GM18507 (cell line): ENCODE measurements around the gene KRT6C.
"Not testable (repeated sequence)": the region's sequence is repeated elsewhere in the genome, so short reads cannot be mapped to it uniquely, and the experiment has no call there.

Source experiments
- DNase-seq: peaks from one replicate; pipeline ENCODE4 v3.0.0; 2011; ENCODE audit warnings: low read depth; ENCODE audit not compliant: insufficient read length; ENCODE audit errors: extremely low spot score
- FAIRE-seq: peaks from 2 replicates; lab custom pipeline; 2011; peaks lifted over from hg19 to GRCh38; lab: Jason Lieb, UNC

KRT6C gene

DNA sequence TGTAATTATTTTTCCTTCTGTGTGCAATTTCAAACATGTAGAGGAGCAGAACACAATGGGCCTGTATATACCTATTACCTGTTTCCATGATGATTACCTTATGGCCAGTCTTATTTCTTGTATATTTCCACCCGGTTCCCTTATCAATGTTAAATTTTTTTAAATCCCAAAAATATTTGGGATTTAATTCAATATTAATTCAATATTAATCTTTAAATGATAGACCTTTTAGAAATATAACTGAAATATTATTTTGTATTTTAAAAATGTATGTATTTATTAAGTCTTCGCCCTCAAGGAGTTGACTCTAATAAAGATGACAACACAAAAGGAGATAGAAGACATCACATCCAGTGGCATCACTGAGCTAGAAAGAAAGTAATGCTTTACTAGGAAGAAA, 607 bp upstream of the KRT6C start:
- FAIRE-seq: no peak
- DNase-seq: no peak

DNA sequence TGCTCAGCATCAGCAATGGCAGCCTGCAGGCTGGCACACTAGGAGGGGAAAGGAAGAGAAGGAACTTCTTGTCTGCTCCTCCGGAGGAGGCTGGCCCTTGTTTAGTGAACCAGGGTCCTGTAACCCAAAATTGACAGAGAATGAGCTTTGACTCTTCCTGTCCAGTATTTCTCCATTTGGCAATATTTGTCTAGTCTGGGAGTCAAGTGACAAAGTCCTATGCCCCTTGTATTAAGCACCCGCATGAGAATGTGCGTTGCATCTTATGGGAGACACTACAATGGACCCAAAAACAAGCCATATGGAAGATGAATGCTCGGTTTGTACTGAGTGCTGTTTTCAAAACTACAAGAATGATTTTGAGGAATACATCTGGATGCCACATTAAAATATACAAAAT, 3.8 kb downstream of the KRT6C start:
- DNase-seq: no peak
- FAIRE-seq: no peak

DNA sequence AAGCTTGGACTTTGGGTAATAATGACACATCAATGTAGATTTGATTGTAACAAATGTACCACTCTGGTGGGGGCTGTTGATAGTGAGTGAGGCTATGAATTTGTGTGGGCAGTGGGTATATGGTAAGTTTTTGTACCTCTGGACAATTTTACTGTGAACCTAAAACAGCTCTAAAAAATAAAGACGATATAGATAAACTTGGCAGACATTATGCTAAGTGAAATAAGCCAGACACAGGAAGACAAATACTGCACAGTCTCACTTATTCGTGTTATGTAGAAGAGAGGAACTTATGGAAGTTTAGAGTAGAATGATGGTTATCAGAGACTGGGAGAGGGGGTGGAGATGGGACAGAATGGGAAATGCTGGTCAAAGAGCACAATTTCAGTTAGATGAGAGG, 8.7 kb downstream of the KRT6C start:
- FAIRE-seq (no peak), DNase-seq (no peak)

DNA sequence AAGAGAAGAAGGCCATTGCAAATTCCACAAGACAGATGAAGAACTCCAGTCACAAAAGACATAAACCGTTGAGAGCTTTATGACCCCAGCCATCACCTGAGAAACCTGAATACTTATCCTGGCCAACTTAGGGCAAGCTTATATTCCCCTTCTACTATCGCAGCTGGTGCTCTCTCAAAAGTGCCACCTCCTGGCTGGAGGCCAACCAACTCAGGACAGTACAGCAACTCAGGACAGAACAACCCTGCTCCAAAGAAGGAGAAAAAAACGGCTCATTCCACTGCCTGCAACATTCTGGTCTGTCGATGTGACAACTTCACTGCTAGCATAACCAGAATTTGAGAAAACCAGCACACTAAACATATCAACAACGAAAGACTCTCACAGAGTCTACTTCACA, 11.9 kb downstream of the KRT6C start:
- no peak for FAIRE-seq
- DNase-seq: no peak

DNA sequence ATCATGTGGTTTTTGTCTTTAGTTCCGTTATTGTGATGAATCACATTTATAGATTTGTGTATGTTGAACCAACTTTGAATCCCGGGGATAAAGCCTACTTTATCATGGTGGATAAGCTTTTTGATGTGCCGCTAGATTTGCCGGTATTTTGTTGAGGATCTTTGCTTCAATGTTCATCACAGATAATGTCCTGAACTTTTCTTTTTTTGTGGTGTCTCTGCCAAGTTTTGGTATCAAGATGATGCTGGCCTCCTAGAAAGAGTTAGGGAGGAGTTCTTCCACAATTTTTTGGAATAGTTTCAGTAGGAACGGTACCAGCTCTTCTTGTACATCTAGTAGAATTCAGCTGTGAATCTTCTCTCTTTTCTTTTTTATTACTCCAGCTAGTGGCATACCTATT, 14.7 kb downstream of the KRT6C start:
- no peak for FAIRE-seq

DNA sequence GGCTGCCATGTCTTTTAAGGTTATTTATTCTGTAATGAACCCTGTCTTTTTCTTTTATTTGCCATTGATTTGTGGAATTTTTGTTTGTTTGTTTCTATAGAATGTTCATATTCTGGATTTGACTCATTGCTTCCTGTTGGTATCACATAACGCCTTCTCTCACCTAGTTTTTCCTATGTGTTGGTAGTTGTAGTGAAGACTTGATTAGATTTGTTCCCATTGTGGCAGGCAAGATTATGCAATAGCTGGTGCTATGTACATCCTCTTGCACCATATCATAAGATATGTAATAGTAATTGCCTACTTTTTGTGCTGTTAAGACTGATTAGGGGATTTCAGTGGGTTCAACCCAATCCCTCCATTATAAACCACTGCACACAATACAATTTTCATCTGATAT, 17.8 kb downstream of the KRT6C start:
- DNase-seq (no peak), FAIRE-seq (no peak)

More for the DNA sequence above, 14.7 kb downstream of the KRT6C start:
- no peak for DNase-seq

DNA sequence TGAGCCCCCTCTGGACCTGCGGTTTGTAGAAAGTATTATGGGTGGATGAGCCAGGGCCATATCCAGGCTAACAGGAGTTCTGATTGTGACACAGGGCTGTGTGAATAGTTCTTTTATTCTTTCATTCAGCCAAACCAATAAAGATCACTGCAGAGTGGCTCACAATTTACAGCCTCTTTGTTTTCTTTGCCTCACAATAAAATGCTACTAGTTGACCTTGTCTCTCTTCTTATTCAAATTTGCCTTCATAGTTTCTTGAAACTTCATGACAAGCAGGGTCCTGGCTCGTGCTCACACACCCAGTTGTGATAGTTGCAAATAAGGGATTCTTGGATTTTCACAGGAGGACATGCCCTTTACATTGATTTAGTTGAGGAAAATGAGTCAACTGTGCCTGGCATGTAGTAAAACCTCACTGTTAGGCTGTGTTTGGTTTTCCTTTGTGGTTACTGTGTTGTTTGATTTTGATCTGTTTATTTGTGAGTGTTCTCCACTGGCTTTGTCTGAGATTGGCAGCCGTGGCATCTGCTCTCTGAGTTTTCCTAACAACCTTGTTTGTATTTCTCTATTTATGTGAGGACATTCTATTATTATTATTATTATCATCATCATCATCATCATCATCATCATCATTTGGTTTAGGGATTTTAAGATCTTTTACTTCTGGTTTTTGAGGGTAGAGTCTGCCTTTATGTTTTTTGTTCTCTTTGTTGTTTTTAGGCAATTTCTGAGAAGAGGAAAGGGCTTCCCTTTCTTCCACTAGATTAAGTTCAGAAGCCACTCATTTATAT, 19.0 kb downstream of the KRT6C start:
- DNase-seq: no peak

DNA sequence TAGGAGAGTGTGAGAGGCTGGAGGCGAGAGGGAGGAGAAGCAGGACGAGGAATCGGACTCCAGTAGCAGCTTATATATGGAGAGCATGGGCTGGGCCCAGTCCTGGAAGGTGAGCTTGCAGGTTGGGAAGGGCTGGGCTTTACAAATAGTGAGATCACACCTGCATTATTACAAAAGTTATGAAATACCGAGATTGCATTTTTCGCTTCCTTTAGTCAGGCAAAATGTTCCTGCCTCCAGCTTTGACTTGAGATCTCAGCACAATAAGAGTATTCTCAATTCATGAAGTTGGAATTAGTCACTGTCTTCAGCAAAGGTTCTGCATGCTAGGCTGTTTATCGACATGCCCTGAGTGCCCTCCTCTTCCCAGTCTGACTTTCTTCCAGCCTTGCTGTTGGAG, 21.5 kb downstream of the KRT6C start, which contains the start of gene KRT6B:
Gene KRT6B (minus strand): TSS at position 46 of the 400 bp plus-strand sequence. CDS start 68 bp downstream, outside the sequence.
- DNase-seq: no peak
- FAIRE-seq: no peak

More for the DNA sequence above, 19.0 kb downstream of the KRT6C start:
- no peak for FAIRE-seq

DNA sequence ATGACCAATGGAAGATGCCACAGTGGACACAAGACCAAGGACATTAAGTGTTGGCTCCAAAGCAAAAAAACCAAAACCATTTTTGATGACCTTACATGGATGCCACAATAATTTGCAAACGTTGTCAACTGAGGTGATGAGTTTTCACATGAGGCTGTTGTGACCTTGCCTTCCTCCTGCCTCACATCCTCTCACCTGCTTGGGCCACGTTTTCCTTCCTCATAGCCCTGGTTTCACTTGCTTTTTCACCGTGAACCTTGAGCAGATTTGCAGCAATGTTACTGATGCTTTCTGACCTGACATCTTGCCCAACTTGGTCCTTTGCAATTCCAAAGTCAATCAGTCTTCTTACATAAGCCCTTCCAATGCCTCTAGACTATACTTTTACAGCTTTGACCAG, 25.4 kb downstream of the KRT6C start:
- no peak for DNase-seq
- no peak for FAIRE-seq

DNA sequence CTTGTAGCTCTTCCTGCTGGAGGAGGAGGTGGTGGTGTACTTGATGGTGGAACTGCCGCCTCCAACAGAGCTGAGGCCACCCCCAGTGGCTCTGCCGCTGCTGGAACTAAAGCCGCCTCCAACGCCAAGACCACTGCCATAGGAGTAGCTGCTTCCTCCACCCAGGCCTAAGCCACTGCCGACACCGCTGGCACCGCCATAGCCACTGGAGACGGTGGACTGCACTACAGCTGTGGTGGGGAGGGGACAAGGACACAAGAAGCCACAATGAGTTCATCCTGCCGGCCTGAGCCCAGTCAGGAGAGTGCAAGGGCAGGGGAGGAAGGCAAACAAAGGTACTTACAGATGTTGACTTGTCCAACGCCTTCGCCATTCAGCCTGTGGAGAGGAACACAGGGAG, 26.4 kb downstream of the KRT6C start:
- not testable (repeated sequence) for DNase-seq, FAIRE-seq

DNA sequence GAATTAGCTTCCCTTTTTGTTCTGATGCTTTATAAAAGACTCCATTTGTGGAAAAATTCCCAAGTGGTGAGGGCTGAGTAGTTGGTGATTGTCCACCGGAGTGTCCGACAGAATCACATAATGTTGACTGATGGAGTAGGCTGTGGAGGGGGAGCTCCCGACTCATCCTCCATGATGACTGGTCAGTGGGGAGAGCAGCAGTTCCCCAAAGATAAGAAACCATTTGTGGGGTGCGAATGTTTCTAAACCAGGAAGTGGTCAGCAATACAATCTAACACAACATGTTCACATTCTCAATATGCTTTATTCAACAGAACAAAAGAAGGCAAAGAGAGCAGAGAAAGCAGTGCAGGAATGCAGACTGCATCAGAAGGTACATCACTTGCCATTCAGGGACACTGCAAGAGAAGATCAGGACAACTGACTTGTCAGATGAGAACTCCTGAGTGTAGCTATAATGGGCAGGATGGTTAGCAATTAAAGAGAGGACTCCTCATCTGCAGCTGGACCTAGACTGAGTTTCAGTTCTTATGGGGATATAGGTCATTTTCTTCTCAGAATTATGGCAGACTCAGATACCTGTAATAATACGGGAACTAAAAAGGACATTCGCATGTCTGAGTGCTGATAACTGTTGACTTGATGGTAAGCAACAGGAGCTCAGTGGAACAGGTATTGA, 27.1 kb downstream of the KRT6C start:
- no peak for DNase-seq
- no peak for FAIRE-seq

DNA sequence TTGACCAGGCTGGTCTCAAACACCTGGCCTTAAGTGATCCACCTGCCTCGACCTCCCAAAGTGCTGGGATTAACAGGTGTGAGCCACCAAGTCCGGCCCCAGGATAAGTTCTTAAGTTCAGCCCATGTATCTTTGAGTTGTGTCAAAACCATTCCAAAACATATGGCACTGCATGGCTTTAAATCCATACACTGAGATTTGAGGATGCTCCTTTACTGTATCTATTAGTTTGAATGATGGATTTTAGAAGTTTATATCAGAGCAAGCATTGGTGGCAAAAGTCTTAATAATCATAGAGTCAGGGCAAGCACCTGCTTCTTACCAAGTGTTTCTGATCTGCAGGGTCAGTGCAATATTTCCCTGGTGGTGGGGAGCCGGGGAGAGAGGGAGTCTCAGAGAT, 27.7 kb downstream of the KRT6C start:
- no peak for FAIRE-seq

DNA sequence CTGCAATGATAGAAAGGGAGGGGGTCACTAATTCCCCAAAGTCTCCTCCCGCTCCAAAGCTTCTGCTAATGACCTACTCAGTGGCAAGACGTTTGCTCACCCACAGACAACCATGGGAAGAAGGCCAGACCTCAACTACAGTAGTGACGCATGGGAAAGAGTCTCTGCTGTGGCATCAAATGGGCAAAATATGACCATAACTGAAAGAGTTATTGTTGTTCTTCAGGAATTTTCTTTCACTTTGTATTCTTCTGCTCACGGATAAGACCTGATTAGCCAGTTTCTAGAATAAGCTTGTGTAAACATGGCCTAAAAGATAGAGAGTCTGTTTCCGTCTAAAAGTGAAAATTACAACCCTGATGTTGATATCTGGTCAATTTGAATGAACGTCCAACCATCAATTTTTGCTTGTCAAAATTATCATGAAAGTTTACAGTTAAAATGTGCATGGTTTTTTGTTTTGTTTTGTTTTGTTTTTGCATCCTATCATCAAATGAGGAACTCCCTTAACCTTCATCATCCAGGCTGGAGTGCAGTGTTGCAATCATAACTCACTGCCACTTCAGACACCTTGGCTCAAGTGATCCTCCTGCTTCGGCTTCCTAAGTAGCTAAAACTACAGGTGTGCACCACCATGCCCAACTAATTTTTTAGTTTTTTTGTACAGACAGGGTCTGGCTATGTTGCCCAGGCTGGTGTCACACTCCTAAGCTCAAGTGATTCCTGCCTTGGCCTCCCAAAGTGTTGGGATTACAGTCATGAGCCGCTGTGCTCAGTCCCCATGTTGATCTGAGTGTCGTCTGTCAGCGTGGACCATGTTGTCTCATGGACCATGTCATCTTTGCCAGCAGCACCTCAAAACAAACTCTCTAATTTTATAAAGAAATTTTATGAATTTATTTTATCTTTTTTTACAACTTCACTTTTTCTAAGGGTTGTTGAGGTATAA, 28.7 kb downstream of the KRT6C start:
- FAIRE-seq (no peak), DNase-seq (no peak)

More for the DNA sequence above, 27.7 kb downstream of the KRT6C start:
- no peak for DNase-seq

DNA sequence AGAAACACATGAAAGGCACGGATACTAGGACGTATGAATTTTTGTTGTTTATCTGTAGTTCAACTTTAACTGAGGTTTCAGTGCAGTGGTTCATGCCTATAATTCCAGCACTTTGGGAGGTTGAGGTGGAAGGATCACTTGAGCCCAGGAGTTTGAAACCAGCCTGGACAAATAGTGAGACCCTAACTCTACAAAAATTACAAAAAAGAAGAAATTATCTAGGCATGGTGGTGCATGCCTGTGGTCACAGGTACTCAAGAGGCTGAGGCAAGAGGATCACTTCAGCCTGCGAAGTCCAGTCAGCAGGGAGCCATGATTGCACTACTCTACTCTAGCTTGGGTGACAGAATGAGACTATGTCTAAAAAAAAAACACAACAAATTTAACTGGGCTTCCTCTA, 29.6 kb downstream of the KRT6C start:
- DNase-seq (no peak), FAIRE-seq (no peak)

DNA sequence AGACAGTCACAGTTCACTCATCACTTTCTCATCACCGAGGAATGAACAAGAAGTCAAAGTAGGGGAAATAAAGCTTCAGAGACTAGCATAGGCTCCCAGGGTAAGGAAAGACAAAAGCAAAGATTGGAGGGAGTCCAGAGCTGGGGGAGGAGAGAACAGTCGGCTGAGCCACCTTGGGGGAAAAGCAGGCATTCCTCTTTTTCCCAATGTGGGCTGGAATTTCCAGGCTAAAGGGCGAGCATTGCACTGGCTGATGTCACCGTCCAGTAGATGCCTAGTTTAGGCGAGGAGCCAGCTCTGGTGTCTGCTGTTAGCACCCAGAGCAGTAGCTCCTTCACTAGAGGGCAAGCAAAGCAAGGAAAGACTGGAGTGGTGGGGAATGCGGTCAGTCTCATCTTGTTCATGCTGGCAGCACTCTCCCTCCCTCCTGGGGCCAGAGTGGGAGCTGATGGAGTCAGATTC, 31.0 kb downstream of the KRT6C start:
- FAIRE-seq (no peak), DNase-seq (no peak)

DNA sequence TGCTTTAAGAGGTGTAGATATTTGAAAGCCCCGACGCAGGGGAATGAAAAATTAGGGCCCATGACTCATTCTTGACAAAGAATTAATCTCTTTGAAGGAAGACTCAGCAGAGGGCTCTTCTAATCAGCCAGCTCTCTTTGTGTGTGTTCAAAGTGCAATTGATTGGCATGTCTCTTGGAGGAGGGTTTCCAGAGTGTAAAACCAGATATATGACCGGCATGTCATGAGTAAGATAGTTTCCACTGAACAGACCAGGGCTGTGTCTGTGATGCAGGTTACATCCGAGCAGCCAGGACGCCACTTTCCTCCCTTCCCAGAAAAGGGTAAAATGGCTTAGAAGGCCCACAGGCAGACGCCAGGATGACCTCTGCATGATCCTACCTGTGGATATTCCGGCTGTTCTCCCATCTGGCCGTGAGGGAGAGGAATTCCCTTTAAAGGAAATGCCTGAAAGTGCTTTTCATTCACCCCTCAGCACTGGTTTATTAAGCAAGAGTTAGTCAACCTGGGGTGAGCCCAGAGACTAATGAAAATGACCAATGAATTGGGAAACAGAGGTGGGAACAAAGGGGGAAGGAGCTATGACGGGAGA, 32.2 kb downstream of the KRT6C start:
- DNase-seq (no peak), FAIRE-seq (no peak)

DNA sequence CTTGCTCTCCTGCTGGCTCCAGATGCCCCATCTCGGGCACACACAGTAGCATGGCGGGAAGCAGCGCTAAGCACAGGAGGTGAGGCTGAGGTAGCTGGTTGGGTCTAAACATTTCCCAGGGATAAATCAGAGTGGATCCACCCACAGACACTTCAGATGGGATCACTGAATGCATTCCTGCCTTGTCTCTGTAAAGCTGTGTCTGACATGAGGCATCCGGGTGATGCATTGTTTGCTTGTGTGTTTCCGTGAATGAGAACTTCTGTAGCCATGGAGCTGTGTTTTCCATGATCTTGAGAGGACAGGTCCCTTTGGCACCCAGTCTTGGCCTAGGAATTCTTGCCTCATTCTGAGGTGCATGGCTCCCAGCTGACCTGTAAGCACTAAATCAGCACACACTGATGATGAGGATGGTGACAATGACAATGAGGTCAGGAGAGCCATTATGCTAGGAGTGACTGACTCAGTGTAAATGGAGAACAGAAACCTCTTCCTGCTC, 32.7 kb downstream of the KRT6C start:
- DNase-seq: no peak
- FAIRE-seq: no peak

DNA sequence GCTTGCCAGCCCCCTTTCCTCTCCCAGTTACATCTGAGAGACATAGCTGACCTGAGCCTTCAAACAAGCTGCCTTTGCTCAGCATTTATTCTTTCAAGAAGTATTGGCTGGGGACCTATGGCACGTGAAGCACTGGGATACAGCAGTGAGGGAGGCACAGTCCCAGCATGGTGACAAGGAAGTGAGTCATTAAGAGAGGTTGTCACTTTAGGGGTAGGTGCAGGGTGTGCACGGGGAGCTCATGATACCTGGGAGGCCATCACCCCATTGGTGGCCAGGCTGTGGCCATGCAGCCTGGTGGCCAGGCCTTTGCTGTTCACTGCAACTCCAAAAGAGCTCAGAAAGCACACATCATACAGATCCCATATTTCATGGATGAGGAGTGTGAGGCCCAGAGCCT, 33.8 kb downstream of the KRT6C start:
- FAIRE-seq (no peak), DNase-seq (no peak)

DNA sequence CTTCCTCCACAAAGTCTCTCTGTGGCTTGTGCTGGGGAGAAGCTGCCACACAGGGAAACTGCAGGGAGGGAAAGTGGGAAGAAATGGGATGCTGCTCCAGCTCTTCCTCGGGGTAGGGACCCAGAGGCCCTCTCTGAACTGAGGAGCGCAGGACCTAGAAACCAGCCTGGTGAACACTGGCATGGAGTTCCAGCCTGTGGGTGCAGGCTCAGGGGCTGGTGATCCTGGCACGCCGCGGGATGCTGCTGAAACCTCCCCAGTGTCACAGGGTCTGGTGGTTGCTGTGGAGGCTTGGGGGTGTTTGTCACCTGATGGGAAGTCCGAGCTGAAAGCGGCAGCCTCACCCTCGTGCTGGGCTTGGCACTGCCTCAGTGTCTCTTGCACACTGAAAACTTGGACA, 34.2 kb downstream of the KRT6C start:
- no peak for DNase-seq
- no peak for FAIRE-seq
